NCI-H1417 (cell line): ENCODE results near the gene RPS3A.
"Not testable (repeated sequence)": the region's sequence is repeated elsewhere in the genome, so short reads cannot be mapped to it uniquely, and the experiment has no call there.

Experiments used
- DNase-seq, 3 experiments: peaks; one replicate each; lab custom pipeline; 2025; lab: John Stamatoyannopoulos, UW

Gene RPS3A

DNA sequence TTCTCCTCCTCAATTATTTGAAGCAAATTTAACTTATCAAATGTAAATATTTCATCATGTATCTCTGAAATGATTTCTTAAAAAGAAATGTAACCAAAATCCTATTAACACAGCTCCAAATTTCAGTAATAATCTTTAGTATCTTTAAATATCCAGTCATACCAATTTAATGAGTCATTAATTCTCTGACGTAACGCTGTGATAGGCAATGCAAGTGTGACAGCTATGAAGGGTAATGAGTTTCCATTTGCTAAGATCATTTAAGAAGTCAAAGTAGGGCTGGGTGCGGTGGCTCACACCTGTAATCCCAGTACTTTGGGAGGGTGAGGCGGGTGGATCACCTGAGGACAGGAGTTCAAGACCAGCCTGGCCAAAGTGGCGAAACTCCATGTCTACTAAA is 15.6 kb downstream of the RPS3A start:
- no peak for DNase-seq

DNA sequence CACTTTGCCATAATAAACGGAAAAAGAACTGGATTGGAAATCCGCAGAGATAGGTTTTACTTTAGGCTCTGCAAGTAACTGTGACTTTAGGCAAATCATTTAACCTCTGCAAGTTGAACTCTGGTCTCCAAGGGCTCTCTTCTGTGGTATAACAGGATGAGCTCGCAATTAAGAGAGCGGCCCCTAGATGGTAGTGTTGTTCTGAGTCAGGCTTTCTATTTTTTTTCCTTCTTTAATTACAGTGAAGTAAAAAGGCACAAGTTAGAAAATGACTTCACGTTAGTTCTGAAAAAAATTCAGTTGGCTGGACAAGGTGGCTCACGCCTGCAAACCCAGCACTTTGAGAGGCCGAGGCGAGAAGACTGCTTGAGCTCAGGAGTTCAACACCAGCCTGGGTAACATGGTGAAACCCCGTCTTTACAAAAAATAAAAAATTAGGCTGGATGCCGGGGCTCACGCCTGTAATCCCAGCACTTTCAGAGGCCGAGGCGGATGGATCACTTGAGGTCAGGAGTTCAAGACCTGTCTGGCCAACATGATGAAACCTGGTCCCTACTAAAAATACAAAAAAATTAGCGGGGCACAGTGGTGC is 18.0 kb downstream of the RPS3A start:
- DNase-seq, result peak; percentile 12 to 83 (median 38)

DNA sequence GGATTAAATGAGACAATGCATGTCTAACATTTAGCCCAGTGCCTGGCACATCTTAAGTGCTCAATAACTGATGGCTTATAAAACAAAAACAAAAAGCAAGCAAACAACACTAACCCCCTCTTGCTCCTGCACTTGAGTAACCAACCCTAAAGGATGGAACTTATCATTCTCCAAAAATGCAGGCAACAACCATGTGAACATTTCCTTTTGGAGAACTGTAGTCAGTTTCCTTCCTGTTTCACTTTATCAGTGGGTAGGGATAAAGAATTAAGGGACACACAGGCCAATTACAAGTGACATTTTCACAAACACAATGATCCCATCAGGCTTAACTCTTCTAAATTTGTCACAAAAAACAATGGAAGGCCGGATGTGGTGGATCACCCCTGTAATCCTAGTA is 30.4 kb downstream of the RPS3A start:
- DNase-seq, result no peak

DNA sequence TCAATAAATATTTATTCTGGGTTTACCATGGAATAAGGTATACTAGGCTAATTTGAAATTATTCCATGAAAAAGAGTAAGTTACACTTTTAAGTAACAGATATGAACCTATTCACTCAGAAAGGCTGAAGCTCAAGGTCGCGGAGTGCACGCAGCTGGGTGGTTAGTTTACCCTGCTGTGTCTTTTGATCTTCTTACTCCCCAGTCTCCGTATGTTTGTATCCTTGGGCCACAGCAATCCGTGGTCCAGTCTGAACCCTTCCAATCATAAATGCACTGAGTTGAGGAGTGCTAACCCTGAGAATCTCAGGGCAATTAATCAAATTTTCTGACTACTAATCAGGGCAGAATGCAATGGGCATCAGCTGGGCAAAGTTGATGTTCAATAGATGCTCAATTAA is 33.9 kb downstream of the RPS3A start:
- DNase-seq, result no peak

DNA sequence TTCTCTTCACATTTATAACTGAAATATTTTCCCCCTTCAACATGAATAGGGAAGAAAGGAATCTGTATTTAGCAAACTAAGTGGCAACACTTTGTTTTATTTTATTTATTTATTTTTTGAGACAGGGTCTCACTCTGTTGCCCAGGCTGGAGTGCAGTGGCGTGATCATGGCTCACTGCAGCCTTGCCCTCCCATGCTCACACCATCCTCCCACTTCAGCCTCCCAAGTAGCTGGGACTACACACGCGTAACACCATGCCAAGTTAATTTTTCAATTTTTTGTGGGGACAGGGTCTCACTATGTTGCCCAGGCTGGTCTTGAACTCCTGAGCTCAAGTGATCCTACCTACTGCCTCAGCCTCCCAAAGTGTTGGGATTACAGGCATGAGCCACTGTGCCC is 36.6 kb downstream of the RPS3A start:
- DNase-seq, result not testable (repeated sequence)

DNA sequence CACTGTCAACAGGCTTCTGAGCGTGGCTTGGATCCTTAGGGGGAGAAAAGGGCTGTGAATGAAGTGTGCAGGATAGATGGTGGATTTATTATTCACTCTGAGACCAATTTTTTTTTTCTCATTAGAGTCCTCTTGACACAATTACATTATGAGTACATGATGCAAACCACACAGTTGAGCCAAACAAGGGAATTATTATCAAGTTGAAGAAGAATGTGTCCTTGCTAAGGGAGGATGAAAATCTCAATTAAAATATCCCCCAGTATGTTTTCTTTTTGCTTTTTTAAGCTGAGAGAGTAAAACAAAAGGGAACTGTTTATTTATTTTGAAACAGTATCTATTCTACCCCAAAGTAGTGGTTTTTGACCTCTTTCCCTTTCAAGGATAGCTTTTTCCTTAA is 40.4 kb downstream of the RPS3A start:
- DNase-seq, result no peak

DNA sequence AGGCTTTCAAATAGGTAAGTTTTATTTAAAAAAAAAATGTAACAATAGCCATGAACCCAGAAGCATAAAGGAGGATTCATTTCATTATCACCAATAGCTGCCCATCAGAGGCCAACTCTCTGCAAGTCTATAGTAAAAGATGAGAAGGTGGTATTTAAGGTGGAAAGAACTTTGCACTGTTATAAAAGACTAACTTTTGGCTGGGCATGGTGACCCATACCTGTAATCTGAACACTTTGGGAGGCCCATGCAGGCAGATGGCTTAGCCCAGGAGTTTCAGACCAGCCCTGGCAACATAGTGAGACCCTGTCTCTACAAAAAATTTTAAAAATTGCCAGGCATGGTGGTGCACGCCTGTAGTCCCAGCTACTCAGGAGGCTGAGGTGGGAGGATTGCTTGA is 43.3 kb downstream of the RPS3A start:
- no peak for DNase-seq

DNA sequence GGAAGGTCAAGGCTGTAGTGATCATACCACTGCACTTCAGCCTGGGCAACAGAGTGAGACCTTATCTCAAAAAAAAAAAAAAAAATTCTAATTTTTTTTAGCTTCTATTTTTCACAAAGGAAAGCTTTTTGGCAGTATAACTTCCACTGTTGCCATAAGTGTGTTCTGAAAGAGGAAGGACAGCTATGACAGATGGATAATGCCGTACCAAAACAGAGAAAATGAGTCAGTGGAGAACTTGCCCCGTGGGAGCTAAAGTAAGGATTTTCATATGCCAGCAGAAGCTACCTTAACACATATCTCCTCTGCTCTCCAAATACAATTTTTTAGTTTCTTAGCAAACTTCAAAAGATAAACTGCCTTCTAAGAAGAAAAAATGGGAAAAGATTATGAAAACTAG is 43.7 kb downstream of the RPS3A start:
- no peak for DNase-seq

DNA sequence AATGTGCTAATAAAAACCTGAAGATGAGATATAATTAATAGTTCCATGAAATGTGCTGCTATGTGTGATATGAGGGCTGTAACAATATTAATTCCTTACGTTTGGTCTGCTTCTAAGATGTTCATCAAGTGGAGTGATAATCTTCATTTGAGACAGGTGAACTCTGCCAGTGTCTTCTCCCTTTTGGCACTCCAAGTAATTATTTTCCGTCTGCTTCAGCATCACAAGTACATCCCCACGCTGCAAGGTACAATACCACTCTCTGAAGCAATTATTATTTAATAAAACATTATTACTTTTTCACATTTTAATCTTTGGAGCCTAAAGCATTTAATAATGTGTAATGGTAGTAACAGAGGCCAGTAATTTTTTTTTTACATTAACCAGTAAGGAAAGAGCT is 44.4 kb downstream of the RPS3A start:
- DNase-seq, result no peak

DNA sequence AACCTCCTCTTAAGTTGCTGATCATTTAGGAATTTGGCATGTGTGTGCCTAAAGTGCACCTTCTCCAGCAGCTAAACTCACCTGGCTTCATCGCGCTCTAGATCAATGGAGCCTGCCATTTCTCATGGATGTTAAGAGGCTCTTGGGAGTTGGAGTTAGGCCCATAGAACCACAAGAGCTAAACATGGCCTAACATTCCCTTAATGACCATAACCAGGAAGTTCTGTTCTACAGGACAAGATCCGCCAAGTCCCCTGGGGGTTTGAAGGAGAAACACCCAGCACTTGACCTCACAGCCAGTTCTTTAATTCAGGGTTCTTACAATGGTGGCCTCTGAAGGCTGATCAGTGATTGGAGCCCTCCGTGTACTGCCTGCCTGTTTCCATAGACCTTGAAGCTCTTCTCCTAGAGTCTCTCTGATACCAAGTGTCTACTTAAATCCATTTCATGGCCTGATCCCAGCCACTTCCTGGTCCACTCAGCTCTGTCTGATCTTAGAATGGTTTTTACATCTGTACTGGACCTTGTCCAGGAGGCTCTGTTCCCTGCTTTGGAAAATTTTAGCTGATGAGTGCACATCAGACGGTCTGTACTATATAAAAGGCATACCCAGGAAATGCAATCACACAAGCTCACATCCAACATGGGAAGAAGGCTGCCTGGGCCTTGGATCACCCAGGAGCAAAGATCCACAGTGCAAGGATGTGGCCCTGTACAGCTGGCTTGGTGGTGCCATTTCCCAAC is 45.1 kb downstream of the RPS3A start:
- DNase-seq, result peak in 1 of 3 experiments; percentile 6

DNA sequence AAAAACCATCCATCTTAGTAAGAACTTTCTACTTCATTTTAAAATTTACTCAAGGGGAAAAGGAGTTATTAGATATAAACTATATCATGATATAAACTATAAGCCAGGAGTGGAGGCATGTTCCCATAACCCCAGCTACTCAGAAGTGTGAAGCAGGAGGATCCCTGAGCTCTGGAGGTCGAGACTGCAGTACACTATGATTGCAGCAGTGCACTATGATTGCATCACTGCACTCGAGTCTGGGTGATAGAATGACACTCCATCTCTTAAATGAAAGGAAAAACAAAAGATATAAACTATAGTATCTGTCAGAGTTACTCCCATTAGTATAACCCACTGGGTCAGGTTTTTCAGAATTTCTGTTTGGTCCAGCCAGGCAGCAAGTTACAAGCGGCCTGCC is 47.6 kb downstream of the RPS3A start:
- DNase-seq, result no peak

DNA sequence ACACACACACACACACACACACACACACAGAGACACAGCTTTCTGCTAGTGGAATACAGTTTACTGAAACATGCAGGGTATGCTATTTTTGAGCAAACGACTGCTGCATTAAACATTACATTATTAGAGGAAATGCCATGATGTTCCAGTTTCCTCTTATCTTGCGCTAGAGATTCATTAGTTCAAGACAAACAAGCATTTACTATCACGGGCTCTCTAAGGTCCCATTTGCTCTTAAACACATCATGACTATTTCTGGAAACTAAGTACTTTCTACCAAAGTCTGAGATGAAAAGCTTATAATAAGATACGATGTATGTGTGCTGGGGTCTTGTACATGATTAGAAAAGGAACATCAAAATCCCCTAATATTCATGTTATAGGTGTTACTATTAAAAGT is 48.8 kb downstream of the RPS3A start:
- no peak for DNase-seq

DNA sequence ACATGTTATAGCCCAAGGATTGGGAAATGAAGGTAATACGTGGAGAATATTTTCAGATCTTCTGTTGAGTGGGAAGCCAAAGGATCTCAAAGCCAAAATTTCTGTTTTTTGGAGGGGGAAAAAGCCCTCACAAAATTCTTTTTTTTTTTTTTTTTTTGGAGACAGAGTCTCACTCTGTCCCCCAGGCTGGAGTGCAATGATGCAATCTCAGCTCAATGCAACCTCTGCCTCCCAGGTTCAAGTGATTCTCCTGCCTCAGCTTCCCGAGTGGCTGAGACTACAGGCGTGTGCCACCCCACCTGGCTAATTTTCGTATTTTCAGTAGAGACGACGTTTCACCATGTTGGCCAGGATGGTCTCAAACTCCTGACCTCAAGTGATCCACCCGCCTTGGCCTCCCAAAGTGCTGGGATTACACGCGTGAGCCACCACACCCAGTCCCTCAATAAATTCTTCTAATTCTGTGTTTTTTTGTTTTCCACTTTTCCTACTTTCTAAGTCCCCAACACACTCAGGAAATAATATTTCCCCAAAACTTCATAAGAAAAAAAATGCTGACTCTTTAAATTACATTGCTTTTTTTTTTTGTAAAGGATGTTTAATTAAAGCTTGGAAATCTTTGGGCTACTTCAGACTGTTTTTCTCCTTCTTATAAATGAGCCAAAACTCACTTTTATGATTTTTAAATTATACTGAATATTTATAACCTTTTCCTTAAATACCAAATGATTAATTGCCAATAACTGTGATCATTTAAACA is 51.6 kb downstream of the RPS3A start:
- DNase-seq, result no peak

DNA sequence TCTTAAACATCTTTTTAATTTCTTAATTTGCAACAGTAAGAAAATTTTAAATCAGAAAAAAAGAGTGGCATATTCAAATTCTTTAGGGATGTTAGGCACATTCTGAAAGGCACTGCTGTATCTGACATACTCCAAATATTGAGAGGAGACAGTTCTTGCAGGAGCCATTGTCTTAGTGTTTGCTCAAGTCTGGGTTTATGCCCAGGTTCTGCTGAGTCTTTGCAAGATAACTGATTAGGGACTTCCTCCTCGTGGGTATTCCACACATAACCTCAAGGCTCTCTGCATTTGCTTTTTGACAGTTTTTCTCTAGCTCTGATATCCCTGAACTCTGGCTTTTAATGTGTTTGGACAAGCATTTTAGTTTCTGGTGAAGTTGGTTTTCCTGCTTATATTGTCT is 52.6 kb downstream of the RPS3A start:
- DNase-seq, result peak in 1 of 3 experiments; percentile 27

DNA sequence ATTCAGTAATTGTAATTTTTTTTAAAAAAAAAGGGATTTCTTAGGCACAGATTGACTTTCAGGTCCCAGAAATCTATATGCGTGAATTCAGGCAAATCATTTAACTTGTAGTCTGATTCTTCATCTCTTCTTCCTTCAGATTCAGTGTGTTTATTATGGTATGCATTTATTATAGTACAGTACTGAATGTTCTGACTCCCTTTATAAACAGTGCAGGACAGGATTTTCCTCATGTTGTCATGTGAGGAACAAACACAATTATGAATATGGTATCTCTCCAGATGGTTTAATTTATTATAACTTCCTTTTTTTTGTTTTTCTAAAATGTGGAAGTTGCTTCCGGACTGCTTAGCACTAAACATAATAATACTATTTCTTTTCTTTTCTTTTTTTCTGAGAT is 54.2 kb downstream of the RPS3A start:
- no peak for DNase-seq
